Right atrium auricular region (tissue), 2 donors: ENCODE measurements around the gene ZC3H12D. TPM values are rescaled to one million over a fixed set of nuclear protein-coding genes. Genes with fewer than 3 reads are reported as not detected.

Experiments used
- DNase-seq: peaks from one replicate; pipeline ENCODE4 v3.0.0-alpha.2; 2019; ENCODE audit warnings: low spot score
- H3K27ac ChIP-seq, 2 donors: fragments of 200-600 bp; sonication (generic); 1 replicate in 1 of 2; 2 replicates in 1 of 2; pipeline ENCODE4 v1.5.1; 2016 to 2019
- H3K27me3 ChIP-seq, 2 donors: fragments of 200-600 bp; sonication (generic); one replicate each; pipeline versions ENCODE4 v1.5.1 to v1.6.0; 2017 to 2019
- H3K36me3 ChIP-seq: fragments of 200-600 bp; sonication (generic); one replicate; pipeline ENCODE4 v1.5.1; 2016
- H3K4me1 ChIP-seq, 2 donors: fragments of 200-600 bp; sonication (generic); one replicate each; pipeline versions ENCODE4 v1.5.1 to v1.6.0; 2017 to 2019
- H3K4me3 ChIP-seq, 2 donors: fragments of 200-600 bp; sonication (generic); 1 replicate in 1 of 2; 2 replicates in 1 of 2; pipeline ENCODE4 v1.5.1; 2017 to 2019; ENCODE audit warnings: mild to moderate bottlenecking in 1 of 2, moderate library complexity in 1 of 2
- H3K9me3 ChIP-seq, 2 donors: fragments of 200-600 bp; sonication (generic); one replicate each; pipeline ENCODE4 v1.5.1; 2019
- CTCF ChIP-seq, 2 donors: fragments of 200-600 bp; sonication (generic); IDR thresholded peaks; one replicate each; pipeline ENCODE4 v1.5.1; 2019; ENCODE audit warnings: antibody characterized with exemption in 2 of 2
- total RNA-seq, 2 donors: library from RNA; depleted of rRNA; stranded (reverse); fragments of >200 nt; gene quantifications; one replicate each; pipeline ENCODE4 v1.1.0, GENCODE V29; 2016

ZC3H12D gene
- total RNA-seq, 2 donors from 2014 or later = 0.30 to 1.3 TPM

GRCh38 chr6:149423964-149424440, 60.8 kb downstream of the ZC3H12D start:
- no peaks in the 10 kb centered on the region for H3K27me3 ChIP-seq
- no peaks in the 10 kb centered on the region for H3K9me3 ChIP-seq
- TF ChIP-seq CTCF (IDR thresholded peaks at IDR 0.05) = no peak
- H3K36me3 ChIP-seq = no peaks in the 10 kb centered on the region
- H3K4me1 ChIP-seq = no peaks in the 10 kb centered on the region
- H3K27ac ChIP-seq = no peak overlapping the region
- no peak overlapping the region for H3K4me3 ChIP-seq
- DNase-seq = no peak

- Histone ChIP-seq H3K36me3 (no peaks in the 10 kb centered on the region), H3K4me3 (no peak overlapping the region), H3K9me3 (no peaks in the 10 kb centered on the region), H3K4me1 (no peaks in the 10 kb centered on the region), H3K27me3 (no peaks in the 10 kb centered on the region), H3K27ac (no peak overlapping the region)
- DNase-seq = no peak
- no peak for TF ChIP-seq CTCF (IDR thresholded peaks at IDR 0.05)
Measured at GRCh38 chr6:149422581-149422980, 62.2 kb downstream of the ZC3H12D start.

GRCh38 chr6:149421132-149421531, 63.7 kb downstream of the ZC3H12D start:
- no peaks in the 10 kb centered on the region for H3K36me3 ChIP-seq
- no peak for DNase-seq
- TF ChIP-seq CTCF (IDR thresholded peaks at IDR 0.05) = no peak
- no peak overlapping the region for H3K4me3 ChIP-seq
- no peaks in the 10 kb centered on the region for H3K4me1 ChIP-seq
- H3K9me3 ChIP-seq = no peaks in the 10 kb centered on the region
- no peaks in the 10 kb centered on the region for H3K27me3 ChIP-seq
- H3K27ac ChIP-seq = no peak overlapping the region

- no peak for DNase-seq
- Histone ChIP-seq H3K9me3 (no peaks in the 10 kb centered on the region), H3K4me3 (no peak overlapping the region), H3K4me1 (no peaks in the 10 kb centered on the region), H3K36me3 (no peaks in the 10 kb centered on the region), H3K27me3 (no peaks in the 10 kb centered on the region), H3K27ac (no peak overlapping the region)
- TF ChIP-seq CTCF (IDR thresholded peaks at IDR 0.05) = no peak
Measured at GRCh38 chr6:149419696-149420404, 65.0 kb downstream of the ZC3H12D start.

GRCh38 chr6:149414821-149415220, 70.0 kb downstream of the ZC3H12D start:
- Histone ChIP-seq H3K4me3 (no peak overlapping the region), H3K27ac (no peak overlapping the region), H3K9me3 (no peaks in the 10 kb centered on the region), H3K4me1 (peaks cover 0 to 16% of the 10 kb centered on the region in 2 donors), H3K36me3 (no peaks in the 10 kb centered on the region), H3K27me3 (no peaks in the 10 kb centered on the region)
- no peak for TF ChIP-seq CTCF (IDR thresholded peaks at IDR 0.05)
- DNase-seq = no peak

GRCh38 chr6:149414009-149414408, 70.8 kb downstream of the ZC3H12D start:
- TF ChIP-seq CTCF (IDR thresholded peaks at IDR 0.05) = no peak

More at GRCh38 chr6:149414009-149414408, 70.8 kb downstream of the ZC3H12D start:
- no peak overlapping the region for H3K4me3 ChIP-seq
- no peak overlapping the region for H3K27ac ChIP-seq
- no peaks in the 10 kb centered on the region for H3K36me3 ChIP-seq
- DNase-seq = no peak
- H3K4me1 ChIP-seq = peaks cover 0 to 17% of the 10 kb centered on the region in 2 donors
- no peaks in the 10 kb centered on the region for H3K9me3 ChIP-seq
- H3K27me3 ChIP-seq = no peaks in the 10 kb centered on the region
